A549 (cell line): ENCODE results near the gene MLH3.

Source experiments
- CTCF ChIP-seq: fragments of >200 bp; sonication (Bioruptor Twin); formaldehyde crosslinking; IDR thresholded peaks from 3 replicates; pipeline ENCODE4 v1.5.1; 2016
- EP300 ChIP-seq, 2 experiments: fragments of >200 bp; sonication (Bioruptor Twin); formaldehyde crosslinking; IDR thresholded peaks; 2 replicates in 1 of 2; 3 replicates in 1 of 2; pipeline ENCODE4 v1.6.1; 2016 to 2017
- USF2 ChIP-seq: fragments of 450-650 bp; IDR thresholded peaks from 2 replicates; pipeline ENCODE4 v1.6.1; 2014; ENCODE audit warnings: antibody characterized with exemption

- no peak for TF ChIP-seq USF2
- TF ChIP-seq EP300 (IDR thresholded peaks at IDR 0.05): no peak
- no peak for TF ChIP-seq CTCF
Observed at GRCh38 chr14:75063013-75063412, 11.7 kb upstream of the MLH3 start.
